ENCODE data around the gene KDSR. TPM values are rescaled to one million over a fixed set of nuclear protein-coding genes. Genes with fewer than 3 reads are reported as not detected.

Gene KDSR
- total RNA-seq, 4 donors from 2014 or later, result 32.3 to 56.7 (median 42.6) TPM

DNA sequence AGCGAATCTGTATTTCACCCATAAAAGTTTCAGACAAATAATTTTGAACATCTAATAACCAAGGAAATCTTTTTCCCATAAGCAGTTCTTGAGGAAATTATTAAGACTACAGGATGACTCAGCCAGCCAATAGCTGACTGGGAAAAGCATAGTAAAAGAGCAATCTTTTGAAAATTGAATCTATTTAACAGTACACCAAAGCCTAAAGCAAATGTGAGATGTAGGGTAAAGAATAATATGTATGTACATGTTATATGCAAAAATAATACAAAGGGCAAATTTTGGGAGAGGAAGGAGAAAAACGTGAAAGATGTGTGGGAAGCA lies 12.6 kb upstream of the KDSR start:
- TF ChIP-seq, protein P1, sequence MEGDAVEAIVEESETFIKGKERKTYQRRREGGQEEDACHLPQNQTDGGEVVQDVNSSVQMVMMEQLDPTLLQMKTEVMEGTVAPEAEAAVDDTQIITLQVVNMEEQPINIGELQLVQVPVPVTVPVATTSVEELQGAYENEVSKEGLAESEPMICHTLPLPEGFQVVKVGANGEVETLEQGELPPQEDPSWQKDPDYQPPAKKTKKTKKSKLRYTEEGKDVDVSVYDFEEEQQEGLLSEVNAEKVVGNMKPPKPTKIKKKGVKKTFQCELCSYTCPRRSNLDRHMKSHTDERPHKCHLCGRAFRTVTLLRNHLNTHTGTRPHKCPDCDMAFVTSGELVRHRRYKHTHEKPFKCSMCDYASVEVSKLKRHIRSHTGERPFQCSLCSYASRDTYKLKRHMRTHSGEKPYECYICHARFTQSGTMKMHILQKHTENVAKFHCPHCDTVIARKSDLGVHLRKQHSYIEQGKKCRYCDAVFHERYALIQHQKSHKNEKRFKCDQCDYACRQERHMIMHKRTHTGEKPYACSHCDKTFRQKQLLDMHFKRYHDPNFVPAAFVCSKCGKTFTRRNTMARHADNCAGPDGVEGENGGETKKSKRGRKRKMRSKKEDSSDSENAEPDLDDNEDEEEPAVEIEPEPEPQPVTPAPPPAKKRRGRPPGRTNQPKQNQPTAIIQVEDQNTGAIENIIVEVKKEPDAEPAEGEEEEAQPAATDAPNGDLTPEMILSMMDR (IDR thresholded peaks at IDR 0.05), result no peak

DNA sequence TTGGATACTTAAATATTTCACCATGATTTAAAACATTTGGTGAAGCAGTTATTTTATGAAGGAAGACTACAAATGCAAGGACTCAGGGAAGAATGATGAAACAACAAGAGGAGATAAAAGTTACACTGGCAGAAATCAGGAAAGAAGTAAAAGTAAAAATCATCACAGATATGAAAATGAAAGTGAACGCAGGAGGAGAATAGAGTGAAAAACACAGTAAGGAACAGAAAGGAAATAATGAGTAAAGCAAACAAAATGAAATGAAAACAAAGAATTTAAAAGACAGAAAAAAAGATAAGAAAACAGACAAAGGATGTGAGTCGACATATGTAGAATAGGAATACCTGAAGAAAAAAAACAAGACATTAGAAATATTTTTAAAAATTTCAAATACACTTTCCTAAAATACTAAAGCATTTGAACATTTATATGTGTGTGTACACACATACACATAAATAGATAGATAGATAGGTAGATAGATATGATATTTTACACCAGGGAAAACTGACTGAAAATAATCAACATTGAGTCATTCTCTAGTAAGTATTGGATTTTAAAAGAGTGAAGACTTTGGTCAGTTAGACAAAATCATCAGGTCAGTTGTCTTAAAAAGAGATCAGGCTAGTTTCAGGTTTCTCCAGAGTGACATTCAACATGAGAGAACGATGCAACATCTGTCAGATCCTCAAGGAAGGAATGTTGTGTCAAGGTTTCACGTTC lies 12.1 kb upstream of the KDSR start:
- TF ChIP-seq, protein P1 (IDR thresholded peaks at IDR 0.05), result no peak
- ATAC-seq (ENCODE audit: low FRiP score), result no peak
- DNase-seq (ENCODE audit: low spot score), result no peak

More for the DNA sequence above, 12.6 kb upstream of the KDSR start:
- no peak for DNase-seq (ENCODE audit: low spot score)
- ATAC-seq (ENCODE audit: low FRiP score), result no peak

DNA sequence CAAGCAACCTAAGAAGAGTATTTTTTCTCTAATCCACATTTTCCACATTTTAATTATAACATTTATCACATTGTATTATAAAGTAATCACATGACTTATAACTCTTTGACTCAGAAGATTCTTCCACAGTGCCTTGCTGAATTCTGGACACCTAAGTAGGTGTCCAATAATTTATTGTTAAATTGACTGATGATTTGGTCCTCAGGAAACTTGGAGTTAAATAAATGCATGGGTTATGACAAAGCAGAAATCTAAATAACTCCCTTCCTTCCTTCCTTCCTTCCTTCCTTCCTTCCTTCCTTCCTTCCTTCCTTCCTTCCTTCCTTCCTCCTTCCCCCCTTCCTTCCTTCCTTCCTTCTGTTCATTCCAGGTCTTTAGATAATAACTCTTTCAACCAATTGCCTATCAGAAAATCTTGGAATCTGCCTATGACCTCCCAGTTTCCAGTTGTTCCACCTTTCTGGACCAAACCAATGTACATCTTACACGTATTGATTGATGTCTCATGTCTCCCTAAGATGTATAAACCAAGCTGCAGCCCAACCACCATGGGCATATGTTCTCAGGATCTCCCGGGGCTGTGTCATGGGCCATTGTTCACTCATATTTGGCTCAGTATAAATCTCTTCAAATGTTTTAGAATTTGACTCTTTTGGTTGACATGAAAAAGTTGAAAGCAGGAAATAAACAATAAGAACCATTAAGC lies 10.4 kb upstream of the KDSR start:
- TF ChIP-seq, protein P1 (IDR thresholded peaks at IDR 0.05), result no peak
- DNase-seq (ENCODE audit: low spot score), result no peak
- no peak for ATAC-seq (ENCODE audit: low FRiP score)

DNA sequence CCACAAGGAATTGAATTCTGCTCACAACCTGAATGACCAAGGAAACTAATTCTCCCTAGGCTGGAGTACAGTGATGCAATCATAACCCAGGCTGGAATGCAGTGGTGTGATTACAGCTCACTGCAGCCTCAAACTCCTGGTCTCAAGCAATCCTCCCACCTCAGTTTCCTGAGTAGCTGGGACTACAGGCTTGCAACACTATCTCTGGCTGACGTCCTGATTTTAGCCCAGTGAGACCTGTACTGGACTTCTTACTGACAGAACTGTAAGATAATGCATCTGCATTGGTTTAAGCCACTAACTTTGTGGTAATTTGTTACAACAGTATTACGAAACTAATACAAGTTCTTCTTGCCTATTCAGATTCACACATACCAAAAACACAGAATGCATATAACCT lies 9.5 kb upstream of the KDSR start:
- TF ChIP-seq, protein P1 (IDR thresholded peaks at IDR 0.05), result no peak
- ATAC-seq (ENCODE audit: low FRiP score), result no peak
- no peak for DNase-seq (ENCODE audit: low spot score)

DNA sequence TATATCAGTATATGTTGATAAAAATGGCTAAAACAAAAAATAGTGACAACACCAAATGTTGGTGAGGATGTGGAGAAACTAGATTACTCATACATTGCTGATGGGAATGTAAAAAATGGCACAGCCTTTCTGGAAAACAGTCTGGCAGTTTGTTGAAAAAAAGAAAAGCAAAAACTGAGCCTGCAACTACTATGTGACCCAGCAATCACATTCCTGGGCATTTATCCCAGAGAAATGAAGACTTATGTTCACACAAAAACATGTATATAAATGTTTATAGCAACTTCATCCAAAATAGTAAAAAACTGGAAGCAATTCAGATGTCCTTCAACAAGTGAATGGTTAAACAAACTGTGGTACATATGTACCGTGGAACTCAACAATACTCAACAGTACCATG lies 7.5 kb upstream of the KDSR start:
- no peak for ATAC-seq (ENCODE audit: low FRiP score)

DNA sequence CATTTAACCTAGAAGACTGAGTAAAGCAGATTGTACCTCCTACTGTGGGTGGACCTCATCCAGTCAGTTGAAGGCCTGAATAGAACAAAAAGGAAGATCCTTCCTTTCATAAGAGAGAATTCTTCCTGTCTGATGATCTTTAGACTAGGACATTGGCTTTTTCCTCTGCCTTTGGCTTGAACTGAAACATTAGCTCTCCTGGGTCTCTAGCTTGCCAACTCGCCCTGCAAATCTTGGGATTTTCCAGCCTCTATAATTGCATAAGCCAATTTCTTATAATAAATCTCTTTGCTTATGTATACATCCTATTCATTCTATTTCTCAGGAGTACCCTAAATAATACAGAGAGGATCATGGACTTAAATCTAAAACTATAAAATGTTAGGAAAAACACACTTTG lies 6.2 kb upstream of the KDSR start:
- ATAC-seq (ENCODE audit: low FRiP score) (no peak), DNase-seq (ENCODE audit: low spot score) (no peak)
- TF ChIP-seq, protein P1 (IDR thresholded peaks at IDR 0.05), result no peak

More for the DNA sequence above, 7.5 kb upstream of the KDSR start:
- DNase-seq (ENCODE audit: low spot score), result no peak
- TF ChIP-seq, protein P1 (IDR thresholded peaks at IDR 0.05), result no peak

DNA sequence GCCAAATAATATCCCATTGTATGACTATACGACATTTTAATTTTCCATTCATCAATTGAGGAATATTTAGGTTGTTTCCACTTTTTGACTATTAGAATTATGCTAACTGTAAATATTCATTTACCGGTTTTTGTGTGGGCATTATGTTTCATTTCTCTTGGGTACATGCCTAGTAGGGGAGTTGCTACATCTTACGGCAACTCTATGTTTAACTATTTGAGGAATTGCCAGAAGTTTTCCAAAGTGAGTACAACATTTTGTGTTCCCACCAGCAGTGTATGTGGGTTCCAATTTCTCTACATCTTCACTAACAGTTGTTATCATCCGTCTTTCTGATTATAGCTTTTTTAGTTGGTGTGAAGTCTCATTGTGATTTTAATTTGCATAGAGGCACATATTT lies 1.6 kb upstream of the KDSR start:
- ATAC-seq (ENCODE audit: low FRiP score), result no peak
- DNase-seq (ENCODE audit: low spot score), result no peak
- TF ChIP-seq, protein P1 (IDR thresholded peaks at IDR 0.05), result no peak

All from omental fat pad (tissue), 4 donors.